ENCODE measurements around the gene DLGAP3.
"Not testable (repeated sequence)": the region's sequence is repeated elsewhere in the genome, so short reads cannot be mapped to it uniquely, and the experiment has no call there.

DLGAP3 gene

GRCh38 chr1:34929497-34929852, at the start of gene DLGAP3:
Gene DLGAP3 (minus strand): TSS chr1:34929650. CDS start chr1:34905383, 24,267 bp downstream.
- DNase-seq, result no peak

- no peak for DNase-seq
Measured at GRCh38 chr1:34978921-34979320, 49.5 kb upstream of the DLGAP3 start.

GRCh38 chr1:34977858-34978257, 48.4 kb upstream of the DLGAP3 start:
- DNase-seq, result no peak

- DNase-seq, result no peak
Measured at GRCh38 chr1:34977210-34977471, 47.7 kb upstream of the DLGAP3 start.

- no peak for DNase-seq
Measured at GRCh38 chr1:34976384-34977209, 47.1 kb upstream of the DLGAP3 start.

- no peak for DNase-seq
Measured at GRCh38 chr1:34975771-34976170, 46.3 kb upstream of the DLGAP3 start.

GRCh38 chr1:34975338-34975737, 45.9 kb upstream of the DLGAP3 start:
- DNase-seq, result no peak

GRCh38 chr1:34974626-34975025, 45.2 kb upstream of the DLGAP3 start:
- no peak for DNase-seq

GRCh38 chr1:34973326-34973725, 43.9 kb upstream of the DLGAP3 start:
- DNase-seq, result no peak

- no peak for DNase-seq
Measured at GRCh38 chr1:34970829-34971228, 41.4 kb upstream of the DLGAP3 start.

- no peak for DNase-seq
Measured at GRCh38 chr1:34970220-34970735, 40.8 kb upstream of the DLGAP3 start.

GRCh38 chr1:34968297-34968696, 38.8 kb upstream of the DLGAP3 start:
- DNase-seq, result not testable (repeated sequence)

GRCh38 chr1:34967672-34968071, 38.2 kb upstream of the DLGAP3 start:
- not testable (repeated sequence) for DNase-seq

- no peak for DNase-seq
Measured at GRCh38 chr1:34965597-34965996, 36.1 kb upstream of the DLGAP3 start.

- DNase-seq, result no peak
Measured at GRCh38 chr1:34950428-34950827, 21.0 kb upstream of the DLGAP3 start.

GRCh38 chr1:34948739-34949138, 19.3 kb upstream of the DLGAP3 start:
- DNase-seq, result not testable (repeated sequence)

- not testable (repeated sequence) for DNase-seq
Measured at GRCh38 chr1:34947641-34948314, 18.3 kb upstream of the DLGAP3 start.

GRCh38 chr1:34946211-34946610, 16.8 kb upstream of the DLGAP3 start:
- no peak for DNase-seq

- not testable (repeated sequence) for DNase-seq
Measured at GRCh38 chr1:34941798-34942197, 12.3 kb upstream of the DLGAP3 start.

- no peak for DNase-seq
Measured at GRCh38 chr1:34930702-34931071, 1.2 kb upstream of the DLGAP3 start.

- no peak for DNase-seq
Measured at GRCh38 chr1:34929853-34930701, 627 bp upstream of the DLGAP3 start.

GRCh38 chr1:34928699-34929496, 552 bp downstream of the DLGAP3 start:
- DNase-seq, result no peak

Data from right forelimb (tissue), 1 donor.